ENCODE results near the gene SVEP1. TPM values are rescaled to one million over a fixed set of nuclear protein-coding genes. Genes with fewer than 3 reads are reported as not detected.

Gene SVEP1
- total RNA-seq, 2 experiments from 2014 or later, result not detected

DNA sequence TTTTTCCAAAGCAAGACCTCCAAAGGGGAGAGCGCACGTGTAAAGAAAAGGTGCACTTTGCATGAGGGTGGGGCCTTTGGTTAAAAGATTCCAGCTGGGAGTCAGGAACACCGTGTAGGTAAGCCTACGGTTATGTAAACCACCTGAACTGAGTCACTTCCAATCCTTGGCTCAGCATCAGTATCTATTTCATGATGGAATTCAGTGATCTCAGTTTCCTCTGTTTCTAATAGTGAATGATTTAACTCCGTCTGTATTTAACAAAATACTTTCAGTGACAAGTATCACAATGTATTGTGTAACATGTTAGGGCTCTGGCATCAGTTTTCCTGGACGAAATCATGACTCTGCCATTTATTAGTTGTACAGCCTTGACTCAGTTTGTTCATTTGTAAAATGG, 1.3 kb upstream of the SVEP1 start:
- Histone ChIP-seq H3K36me3 (ENCODE audit: insufficient read depth, low read length) (no peaks in the 10 kb centered on the region), H3K4me2 (ENCODE audit: low read length) (no peak overlapping the region), H3K9me3 (ENCODE audit: low read length) (no peaks in the 10 kb centered on the region), H3K4me1 (ENCODE audit: insufficient read depth, low read length, poor library complexity, severe bottlenecking) (no peaks in the 10 kb centered on the region), H4K20me1 (ENCODE audit: insufficient read depth, low read length) (no peaks in the 10 kb centered on the region), H2AFZ (ENCODE audit: low read length) (no peak overlapping the region), H3K4me3 (ENCODE audit: low read depth, low read length, poor library complexity, severe bottlenecking) (no peak overlapping the region), H3K79me2 (ENCODE audit: insufficient read depth, low read depth, low read length) (no peaks in the 10 kb centered on the region), H3K27ac (ENCODE audit: low read depth, low read length, poor library complexity, severe bottlenecking) (no peak overlapping the region), H3K9me2 (ENCODE audit: insufficient read depth, low read length) (no peaks in the 10 kb centered on the region)
- intact Hi-C loops (cut with micrococcal nuclease; ENCODE audit: unreplicated experiment), result no loop called here
- no TSS peak for BruUV-seq (replicated peaks)
- TF ChIP-seq, protein P1, sequence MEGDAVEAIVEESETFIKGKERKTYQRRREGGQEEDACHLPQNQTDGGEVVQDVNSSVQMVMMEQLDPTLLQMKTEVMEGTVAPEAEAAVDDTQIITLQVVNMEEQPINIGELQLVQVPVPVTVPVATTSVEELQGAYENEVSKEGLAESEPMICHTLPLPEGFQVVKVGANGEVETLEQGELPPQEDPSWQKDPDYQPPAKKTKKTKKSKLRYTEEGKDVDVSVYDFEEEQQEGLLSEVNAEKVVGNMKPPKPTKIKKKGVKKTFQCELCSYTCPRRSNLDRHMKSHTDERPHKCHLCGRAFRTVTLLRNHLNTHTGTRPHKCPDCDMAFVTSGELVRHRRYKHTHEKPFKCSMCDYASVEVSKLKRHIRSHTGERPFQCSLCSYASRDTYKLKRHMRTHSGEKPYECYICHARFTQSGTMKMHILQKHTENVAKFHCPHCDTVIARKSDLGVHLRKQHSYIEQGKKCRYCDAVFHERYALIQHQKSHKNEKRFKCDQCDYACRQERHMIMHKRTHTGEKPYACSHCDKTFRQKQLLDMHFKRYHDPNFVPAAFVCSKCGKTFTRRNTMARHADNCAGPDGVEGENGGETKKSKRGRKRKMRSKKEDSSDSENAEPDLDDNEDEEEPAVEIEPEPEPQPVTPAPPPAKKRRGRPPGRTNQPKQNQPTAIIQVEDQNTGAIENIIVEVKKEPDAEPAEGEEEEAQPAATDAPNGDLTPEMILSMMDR (conservative IDR thresholded peaks at IDR 0.05; ENCODE audit: low read length), result no peak
- TF ChIP-seq EZH2phosphoT487 (IDR thresholded peaks at IDR 0.05; ENCODE audit: borderline replicate concordance, low read depth, low read length), result no peak
- ChIA-PET POLR2A (no interaction called here), CTCF (ENCODE audit: unreplicated experiment) (no interaction called here)
- DNase-seq (ENCODE audit: low spot score), result no peak

DNA sequence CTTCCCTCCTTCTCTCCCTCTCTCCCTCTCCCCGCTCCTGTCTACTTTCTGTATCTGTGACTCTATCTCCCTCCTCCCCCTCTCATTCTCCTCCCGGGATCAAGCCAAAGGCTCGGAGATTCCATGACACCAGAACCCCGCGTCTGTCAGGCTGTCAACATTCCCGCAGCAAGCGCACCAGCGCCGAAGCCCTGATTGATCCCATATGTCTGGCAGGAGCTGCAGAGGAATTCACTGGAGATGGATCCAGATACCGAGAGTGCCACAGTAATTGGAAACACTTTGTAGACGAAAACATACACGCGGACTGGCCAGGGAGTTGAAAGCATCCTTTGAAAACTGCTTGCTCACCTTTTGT, 300 bp upstream of the SVEP1 start:
- Histone ChIP-seq H3K9me2 (ENCODE audit: insufficient read depth, low read length) (no peaks in the 10 kb centered on the region), H3K4me2 (ENCODE audit: low read length) (no peak overlapping the region), H3K9me3 (ENCODE audit: low read length) (no peaks in the 10 kb centered on the region), H3K4me1 (ENCODE audit: insufficient read depth, low read length, poor library complexity, severe bottlenecking) (no peaks in the 10 kb centered on the region), H2AFZ (ENCODE audit: low read length) (no peak overlapping the region), H3K36me3 (ENCODE audit: insufficient read depth, low read length) (no peaks in the 10 kb centered on the region), H4K20me1 (ENCODE audit: insufficient read depth, low read length) (no peaks in the 10 kb centered on the region), H3K27ac (ENCODE audit: low read depth, low read length, poor library complexity, severe bottlenecking) (no peak overlapping the region), H3K79me2 (ENCODE audit: insufficient read depth, low read depth, low read length) (no peaks in the 10 kb centered on the region), H3K4me3 (ENCODE audit: low read depth, low read length, poor library complexity, severe bottlenecking) (no peak overlapping the region)
- DNase-seq (ENCODE audit: low spot score), result no peak
- intact Hi-C loops (cut with micrococcal nuclease; ENCODE audit: unreplicated experiment), result no loop called here
- no peak for TF ChIP-seq EZH2phosphoT487 (IDR thresholded peaks at IDR 0.05; ENCODE audit: borderline replicate concordance, low read depth, low read length)
- TF ChIP-seq, protein P1 (conservative IDR thresholded peaks at IDR 0.05; ENCODE audit: low read length), result no peak
- CTCF ChIA-PET (ENCODE audit: unreplicated experiment), result no interaction called here
- POLR2A ChIA-PET, result no interaction called here
- BruUV-seq (replicated peaks), result no TSS peak

DNA sequence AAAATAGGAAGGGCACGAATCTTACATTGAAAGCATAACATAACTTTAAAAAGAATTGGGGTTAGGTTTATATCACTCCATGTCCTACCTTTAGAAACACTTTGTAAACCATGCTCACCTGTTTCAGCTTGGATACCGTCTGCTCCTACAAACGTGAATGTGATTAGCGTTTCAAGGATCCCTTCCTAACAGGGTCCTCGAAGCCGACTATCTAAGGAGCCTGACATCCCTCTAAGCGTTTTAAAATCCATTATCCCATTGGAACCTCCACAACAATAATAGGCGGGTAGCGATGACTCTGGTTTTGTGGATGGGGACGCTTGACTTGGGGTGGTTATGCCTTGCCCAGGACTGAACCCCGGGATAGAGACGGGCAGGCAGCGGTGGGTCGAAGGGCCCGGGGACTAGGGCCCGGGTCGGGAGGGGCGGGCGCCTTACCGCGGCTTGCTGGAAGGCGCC, 937 bp downstream of the SVEP1 start:
- no peaks in the 10 kb centered on the region for H3K4me1 ChIP-seq (ENCODE audit: insufficient read depth, low read length, poor library complexity, severe bottlenecking)
- POLR2A ChIA-PET, result no interaction called here
- intact Hi-C loops (cut with micrococcal nuclease; ENCODE audit: unreplicated experiment), result no loop called here
- no peaks in the 10 kb centered on the region for H3K9me3 ChIP-seq (ENCODE audit: low read length)
- H3K36me3 ChIP-seq (ENCODE audit: insufficient read depth, low read length), result no peaks in the 10 kb centered on the region
- no peak overlapping the region for H2AFZ ChIP-seq (ENCODE audit: low read length)
- H3K27ac ChIP-seq (ENCODE audit: low read depth, low read length, poor library complexity, severe bottlenecking), result no peak overlapping the region
- no peak for DNase-seq (ENCODE audit: low spot score)
- H3K4me2 ChIP-seq (ENCODE audit: low read length), result no peak overlapping the region
- H4K20me1 ChIP-seq (ENCODE audit: insufficient read depth, low read length), result no peaks in the 10 kb centered on the region
- TF ChIP-seq, protein P1 (conservative IDR thresholded peaks at IDR 0.05; ENCODE audit: low read length), result no peak
- no peak for TF ChIP-seq EZH2phosphoT487 (IDR thresholded peaks at IDR 0.05; ENCODE audit: borderline replicate concordance, low read depth, low read length)
- no peaks in the 10 kb centered on the region for H3K79me2 ChIP-seq (ENCODE audit: insufficient read depth, low read depth, low read length)
- H3K9me2 ChIP-seq (ENCODE audit: insufficient read depth, low read length), result no peaks in the 10 kb centered on the region
- no peak overlapping the region for H3K4me3 ChIP-seq (ENCODE audit: low read depth, low read length, poor library complexity, severe bottlenecking)
- CTCF ChIA-PET (ENCODE audit: unreplicated experiment), result no interaction called here
- no TSS peak for BruUV-seq (replicated peaks)
